ENCODE results near the gene LRIG1. TPM values are rescaled to one million over a fixed set of nuclear protein-coding genes. Genes with fewer than 3 reads are reported as not detected.
"Not testable (repeated sequence)": the region's sequence is repeated elsewhere in the genome, so short reads cannot be mapped to it uniquely, and the experiment has no call there.

The LRIG1 gene
- total RNA-seq, 1 donor from 2014 or later: 50.8 TPM

DNA sequence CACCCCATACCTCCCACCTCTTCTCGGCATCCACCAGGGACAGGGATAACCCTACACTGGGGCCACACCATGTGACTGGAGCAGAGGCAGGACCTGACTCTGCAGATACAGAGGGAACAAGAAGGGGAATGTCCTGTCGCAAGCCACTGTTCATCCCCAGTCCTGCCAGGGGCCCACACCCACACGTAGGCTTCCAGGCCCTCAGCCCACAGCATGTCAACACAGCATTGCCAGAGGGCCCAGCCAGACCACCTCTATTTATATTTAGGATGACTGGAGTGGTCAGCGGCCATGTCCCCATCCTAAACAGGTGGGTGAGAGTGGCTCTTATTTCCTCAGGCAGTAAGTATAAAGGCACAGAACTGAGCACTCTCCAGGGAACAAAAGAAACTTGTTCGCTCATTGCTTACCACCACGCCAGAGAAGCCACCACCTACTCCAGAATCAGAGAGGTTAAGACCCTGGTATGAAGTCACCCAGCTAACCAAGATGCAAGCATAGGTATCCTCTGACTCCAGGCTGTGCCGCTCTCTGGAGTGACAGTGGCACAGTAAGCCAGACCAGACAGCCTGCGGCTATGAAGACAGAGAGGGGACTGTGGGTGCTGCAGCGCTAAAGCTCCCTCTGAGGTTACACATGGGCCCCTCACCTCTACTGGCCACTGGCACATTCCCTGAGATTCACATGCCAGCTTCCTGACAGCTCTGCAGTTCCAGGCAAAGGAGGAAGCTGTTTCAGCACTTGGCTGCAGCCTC is 67.9 kb downstream of the LRIG1 start:
- peak; percentile 37 for DNase-seq (ENCODE audit: low spot score)

DNA sequence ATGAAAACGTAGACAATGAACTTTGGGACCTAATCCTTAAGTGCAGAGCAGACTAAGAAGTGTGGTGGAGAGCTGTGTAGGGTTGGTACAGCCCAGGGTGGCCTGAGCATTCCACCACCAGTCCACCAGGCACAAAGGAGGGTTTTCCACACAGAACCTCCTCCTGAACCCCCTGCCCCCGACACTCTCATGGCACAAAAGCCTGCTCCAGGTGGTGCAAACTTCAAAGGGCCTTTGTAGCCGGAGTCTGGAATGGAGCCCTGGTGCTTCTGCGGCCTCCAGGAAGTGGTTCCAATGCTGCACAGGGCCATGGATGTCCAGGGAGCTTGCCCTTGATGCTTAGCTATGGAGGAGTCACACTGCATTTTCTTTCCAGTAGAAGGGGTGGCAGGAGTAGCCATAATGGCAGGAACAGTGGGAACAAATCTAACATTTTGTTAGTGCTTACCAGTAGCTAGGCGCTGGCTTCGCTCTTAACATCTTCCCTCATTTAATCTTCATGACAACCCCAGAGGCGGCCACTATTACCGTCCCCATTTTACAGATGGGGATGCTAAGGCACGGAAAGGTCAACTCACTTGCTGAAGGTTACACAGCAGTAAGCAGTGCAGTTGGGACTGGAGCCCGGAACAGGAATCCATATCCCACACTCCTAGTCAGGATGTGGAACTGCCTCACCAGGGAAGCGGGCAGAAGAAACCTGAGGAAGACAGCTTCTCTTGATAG is 68.6 kb downstream of the LRIG1 start:
- intact Hi-C loops (cut with DNase I): loop anchor here (10.0 kb wide), 1 partner anchor 63 kb away; no protein-coding TSS in a partner anchor
- ATAC-seq: no peak
- no peak for DNase-seq (ENCODE audit: low spot score)

More for the DNA sequence above, 67.9 kb downstream of the LRIG1 start:
- no peak for ATAC-seq
- intact Hi-C loops (cut with DNase I): loop anchor here (10.0 kb wide), 1 partner anchor 62 kb away; no protein-coding TSS in a partner anchor

DNA sequence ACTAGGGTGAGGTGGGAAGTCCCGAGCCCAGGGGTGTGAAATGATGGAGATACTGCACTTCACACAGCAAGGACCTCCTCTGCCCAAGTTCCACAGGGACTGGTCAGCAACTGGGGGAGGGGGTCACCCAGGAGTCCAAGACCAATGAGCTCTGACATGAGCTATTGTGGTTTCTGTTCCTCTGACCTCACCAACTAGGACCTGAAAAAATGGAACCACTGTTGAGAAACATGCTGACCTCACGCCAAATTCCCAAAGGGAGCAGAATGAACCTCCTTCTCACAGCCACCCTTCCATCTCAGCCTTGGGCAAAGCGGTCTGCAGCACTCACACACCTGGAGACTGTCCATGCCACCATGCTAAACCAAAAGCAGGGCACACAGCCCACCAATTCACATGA is 69.3 kb downstream of the LRIG1 start:
- intact Hi-C loops (cut with DNase I): loop anchor here (10.0 kb wide), 1 partner anchor 63 kb away; no protein-coding TSS in a partner anchor
- DNase-seq (ENCODE audit: low spot score) (no peak), ATAC-seq (peak; percentile 32)

DNA sequence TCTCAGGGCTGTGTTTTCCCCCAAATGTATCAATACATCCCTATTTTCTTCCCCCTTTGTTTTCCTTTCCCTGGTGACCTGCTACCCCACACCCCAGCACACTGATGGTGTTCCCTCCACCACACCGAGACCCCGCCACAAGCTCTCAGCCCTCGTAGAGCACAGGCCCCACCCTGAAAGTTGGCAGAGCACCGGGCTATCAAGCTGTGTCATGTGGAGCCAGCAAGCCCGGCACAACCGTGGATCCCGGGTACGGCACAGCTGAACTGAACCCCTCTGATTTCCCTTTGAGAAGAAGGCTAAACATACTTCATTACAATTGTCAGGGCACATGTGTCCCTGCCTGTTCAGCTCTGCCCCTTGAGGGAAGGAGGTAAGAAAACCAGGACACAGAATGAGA is 69.9 kb downstream of the LRIG1 start:
- DNase-seq (ENCODE audit: low spot score) (no peak), ATAC-seq (no peak)
- intact Hi-C loops (cut with DNase I): loop anchor here (10.0 kb wide), 1 partner anchor 64 kb away; no protein-coding TSS in a partner anchor

DNA sequence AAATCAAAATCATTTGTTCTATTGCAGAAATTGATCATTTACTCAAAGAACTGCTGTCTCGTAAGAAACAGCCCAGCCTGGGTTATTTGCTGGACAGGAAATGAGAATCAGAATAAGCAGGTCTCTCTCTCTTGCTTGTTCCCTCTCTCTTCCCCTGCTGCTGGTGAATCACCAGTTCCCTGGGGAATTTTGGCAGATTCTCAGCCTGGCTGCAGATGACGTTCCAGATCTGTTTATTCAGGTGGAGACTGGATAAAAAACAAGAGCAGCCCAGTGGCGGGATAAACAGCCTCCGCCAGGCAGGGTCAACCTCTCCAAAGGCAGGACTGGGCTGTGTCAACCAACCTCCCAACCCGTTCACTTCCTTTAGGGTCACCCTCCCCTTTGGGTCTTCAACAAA is 72.1 kb downstream of the LRIG1 start:
- intact Hi-C loops (cut with DNase I): no loop called here
- peak; percentile 83 for DNase-seq (ENCODE audit: low spot score)
- peak; percentile 90 for ATAC-seq

DNA sequence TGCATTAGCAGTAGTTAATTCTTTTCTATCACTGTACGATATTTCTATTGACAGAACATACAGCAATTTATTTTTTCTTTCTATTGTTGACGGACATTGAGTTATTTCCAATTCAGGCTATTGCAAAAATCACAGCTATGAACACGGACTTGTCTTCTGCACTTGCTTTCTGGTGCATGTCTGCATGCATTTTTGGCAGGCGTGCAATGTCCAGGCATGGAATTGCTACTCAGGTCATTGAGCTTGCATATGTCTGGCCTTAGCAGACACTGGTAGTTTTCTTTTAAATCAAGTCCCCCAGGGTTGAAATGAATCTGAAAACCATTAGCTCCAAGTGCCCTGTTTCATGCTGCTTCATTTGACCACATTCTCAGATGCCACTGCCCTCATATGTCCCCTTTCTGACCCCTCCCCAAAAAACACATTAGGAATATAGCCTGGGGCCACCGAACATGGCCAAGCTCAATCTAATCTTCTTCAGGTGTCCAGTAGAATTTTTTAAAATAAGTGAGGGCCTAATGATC is 72.8 kb downstream of the LRIG1 start:
- no peak for ATAC-seq
- intact Hi-C loops (cut with DNase I): no loop called here
- no peak for DNase-seq (ENCODE audit: low spot score)

DNA sequence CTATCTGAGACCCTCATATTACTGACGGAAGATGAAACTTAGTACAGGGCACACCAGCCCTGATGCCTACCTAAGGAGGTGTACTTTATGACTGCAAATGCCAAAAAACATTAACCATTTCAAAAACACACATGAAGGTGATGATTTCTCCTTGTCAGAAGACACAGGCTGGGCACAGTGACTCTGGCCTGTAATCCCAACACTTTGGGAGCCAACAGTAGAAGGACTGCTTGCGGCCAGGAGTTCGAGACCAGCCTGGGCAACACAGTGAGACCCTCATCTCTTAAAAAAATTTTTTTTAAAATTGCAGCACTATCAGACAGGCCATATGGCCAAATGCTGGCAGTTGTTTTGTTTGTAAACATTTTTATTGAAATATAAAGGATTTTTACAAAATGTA is 73.5 kb downstream of the LRIG1 start:
- no peak for ATAC-seq
- no peak for DNase-seq (ENCODE audit: low spot score)
- intact Hi-C loops (cut with DNase I): no loop called here

DNA sequence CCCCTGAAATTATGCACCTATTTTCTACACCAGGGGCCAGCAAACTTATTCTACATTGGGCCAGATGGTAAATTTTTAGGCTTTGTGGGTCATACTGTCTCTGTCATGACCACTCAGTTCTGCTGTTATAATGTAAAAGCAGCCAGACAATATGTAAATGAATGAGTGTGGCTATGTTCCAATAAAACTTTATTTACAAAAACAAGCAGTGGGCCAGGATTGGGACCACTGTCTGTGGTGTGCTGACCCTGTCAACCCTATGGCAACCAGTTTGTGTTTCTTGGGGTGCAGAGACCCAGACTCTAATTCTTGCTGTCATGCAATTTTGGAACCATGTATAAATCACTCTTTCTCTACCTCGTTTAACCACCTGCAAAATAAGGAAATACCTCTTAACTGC is 74.7 kb downstream of the LRIG1 start:
- DNase-seq (ENCODE audit: low spot score) (no peak), ATAC-seq (no peak)

DNA sequence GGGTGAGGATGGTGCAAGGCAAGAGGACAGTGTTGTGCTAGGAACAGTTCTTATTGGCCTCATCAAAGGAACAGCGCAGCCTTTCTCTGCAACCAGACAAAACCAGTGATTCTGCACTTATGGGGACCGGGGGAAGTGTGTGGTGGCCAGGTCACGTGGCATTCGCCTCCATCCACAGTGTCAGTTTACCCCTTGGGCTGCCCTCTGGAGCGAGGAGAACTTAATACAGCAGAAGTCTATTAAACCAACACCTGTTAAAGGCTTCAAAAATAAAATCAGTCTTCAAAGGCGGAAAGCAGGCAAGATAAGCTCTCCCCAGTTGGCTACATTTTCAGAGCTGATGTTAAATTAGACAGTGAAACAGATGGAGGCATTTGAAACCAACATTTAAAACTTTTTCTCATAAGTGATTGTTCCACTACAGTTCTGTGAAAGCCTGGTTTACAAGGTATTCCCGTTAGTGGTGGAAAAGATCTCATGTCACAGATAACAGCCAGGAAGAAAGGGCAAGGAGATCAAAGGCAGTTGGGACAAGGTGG is 75.2 kb downstream of the LRIG1 start:
- intact Hi-C loops (cut with DNase I): no loop called here
- DNase-seq (ENCODE audit: low spot score): no peak
- ATAC-seq: no peak

More for the DNA sequence above, 74.7 kb downstream of the LRIG1 start:
- intact Hi-C loops (cut with DNase I): no loop called here

DNA sequence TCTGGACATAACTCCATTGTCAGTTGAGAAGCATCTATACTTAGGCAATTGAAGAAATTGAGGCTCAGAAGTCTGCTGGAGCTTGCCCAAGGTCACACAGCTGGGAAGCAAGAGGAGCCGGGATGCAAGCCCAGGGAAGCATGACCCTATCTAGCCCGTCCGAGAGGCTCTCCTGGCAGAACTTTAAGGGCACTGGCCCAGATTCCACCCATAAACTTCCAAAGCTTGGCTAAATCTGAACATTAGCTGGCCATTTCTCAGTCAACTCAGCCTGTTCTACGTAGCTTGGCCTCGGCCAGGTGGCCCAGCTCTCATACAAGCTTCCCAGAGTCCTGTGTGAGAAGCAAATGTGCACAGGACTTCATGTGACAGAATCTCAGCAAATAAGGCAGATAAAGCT is 75.8 kb downstream of the LRIG1 start:
- intact Hi-C loops (cut with DNase I): no loop called here
- DNase-seq (ENCODE audit: low spot score) (peak; percentile 77), ATAC-seq (peak; percentile 86)

DNA sequence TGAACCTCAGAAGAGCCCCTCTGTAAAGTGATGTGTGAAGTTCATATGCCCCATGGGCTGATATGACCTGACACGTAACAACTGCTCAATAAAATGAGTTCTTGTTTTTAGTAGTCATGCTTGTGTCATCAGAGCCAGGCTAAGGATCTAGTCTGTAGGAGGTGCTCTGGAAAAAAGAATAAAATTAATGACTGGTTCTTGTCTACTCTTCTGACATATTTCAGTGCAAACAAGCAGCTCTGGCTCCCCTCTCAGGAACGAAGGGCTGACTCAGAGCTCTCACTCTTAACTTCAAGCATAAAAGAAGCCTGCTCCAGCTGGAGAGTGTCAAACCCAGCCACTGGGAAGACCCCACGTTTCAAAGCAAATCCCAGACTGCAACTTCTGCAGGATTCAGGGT is 77.0 kb downstream of the LRIG1 start:
- ATAC-seq (no peak), DNase-seq (ENCODE audit: low spot score) (no peak)
- intact Hi-C loops (cut with DNase I): no loop called here

DNA sequence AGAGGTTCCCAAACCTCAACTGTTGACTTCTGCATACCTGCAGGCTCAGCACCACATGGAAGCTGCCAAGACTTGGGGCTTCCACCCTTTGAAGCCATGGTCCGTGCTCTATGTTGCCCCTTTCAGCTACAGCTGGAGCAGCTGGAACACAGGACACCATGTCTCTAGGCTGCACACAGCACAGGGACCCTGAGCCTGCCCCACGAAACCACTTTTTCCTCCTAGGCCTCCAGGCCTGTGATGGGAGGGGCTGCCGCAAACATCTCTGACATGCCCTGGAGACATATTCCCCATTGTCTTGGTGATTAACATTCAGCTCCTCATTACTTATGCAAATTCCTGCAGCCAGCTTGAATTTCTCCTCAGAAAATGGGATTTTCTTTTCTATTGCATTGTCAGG is 78.9 kb downstream of the LRIG1 start:
- ATAC-seq; DNase-seq (ENCODE audit: low spot score); intact Hi-C loops (cut with DNase I): not testable (repeated sequence)

DNA sequence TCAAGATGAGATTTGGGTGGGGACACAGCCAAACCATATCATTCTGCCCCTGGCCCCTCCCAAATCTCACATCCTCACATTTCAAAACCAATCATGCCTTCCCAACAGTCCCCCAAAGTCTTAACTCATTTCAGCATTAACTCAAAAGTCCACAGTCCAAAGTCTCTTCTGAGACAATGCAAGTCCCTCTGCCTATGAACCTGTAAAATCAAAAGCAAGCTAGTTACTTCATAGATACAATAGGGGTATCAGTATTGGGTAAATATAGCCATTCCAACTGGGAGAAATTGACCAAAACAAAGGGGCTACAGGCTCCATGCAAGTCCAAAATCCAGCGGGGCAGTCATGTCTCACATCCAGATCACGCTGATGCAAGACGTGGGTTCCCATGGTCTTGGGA is 79.7 kb downstream of the LRIG1 start:
- intact Hi-C loops (cut with DNase I); DNase-seq (ENCODE audit: low spot score); ATAC-seq: not testable (repeated sequence)

DNA sequence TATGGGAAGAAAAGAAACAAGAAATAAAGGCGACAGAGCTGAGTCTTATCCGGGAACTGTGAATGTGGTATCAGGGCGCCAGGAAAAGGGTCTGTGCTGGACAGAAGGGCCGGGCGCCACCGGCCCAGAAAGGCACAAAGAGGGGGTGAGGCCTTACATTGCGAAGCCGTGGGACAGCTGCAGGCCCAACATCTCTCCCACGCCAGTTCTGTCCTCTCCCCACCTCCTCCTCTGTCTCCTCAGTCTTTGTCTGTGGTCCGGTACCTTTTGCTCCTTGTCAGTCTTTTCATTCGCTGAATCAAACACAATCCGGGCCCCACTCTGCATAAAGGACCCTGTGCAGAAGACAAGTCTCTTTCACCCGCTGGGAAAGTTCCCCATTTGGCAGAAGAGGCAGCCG is 81.8 kb downstream of the LRIG1 start:
- intact Hi-C loops (cut with DNase I): no loop called here
- DNase-seq (ENCODE audit: low spot score) (no peak), ATAC-seq (no peak)

DNA sequence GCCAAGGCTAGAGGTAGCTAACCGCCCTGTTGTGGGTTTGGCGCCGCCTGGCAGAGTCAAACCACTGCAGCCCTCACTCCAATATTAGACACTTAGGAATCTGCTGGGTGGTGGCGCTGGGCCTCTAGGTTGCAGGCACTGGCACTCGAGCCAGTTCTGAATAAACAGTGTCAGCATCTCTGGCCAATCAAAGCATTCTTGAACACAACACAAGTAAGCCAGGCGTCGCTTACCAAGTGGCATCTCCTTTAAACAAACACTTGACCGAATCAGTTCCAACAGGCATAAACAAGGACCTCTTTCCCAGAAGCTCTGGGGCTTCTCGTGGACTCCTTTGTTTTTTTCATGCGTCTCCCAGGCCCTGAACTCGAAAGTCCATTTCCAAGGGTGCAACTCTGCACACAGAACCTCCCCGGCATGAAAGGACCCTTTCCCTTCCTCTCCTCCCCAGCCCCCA is 82.3 kb downstream of the LRIG1 start:
- DNase-seq (ENCODE audit: low spot score): no peak
- intact Hi-C loops (cut with DNase I): no loop called here
- ATAC-seq: peak; percentile 61

DNA sequence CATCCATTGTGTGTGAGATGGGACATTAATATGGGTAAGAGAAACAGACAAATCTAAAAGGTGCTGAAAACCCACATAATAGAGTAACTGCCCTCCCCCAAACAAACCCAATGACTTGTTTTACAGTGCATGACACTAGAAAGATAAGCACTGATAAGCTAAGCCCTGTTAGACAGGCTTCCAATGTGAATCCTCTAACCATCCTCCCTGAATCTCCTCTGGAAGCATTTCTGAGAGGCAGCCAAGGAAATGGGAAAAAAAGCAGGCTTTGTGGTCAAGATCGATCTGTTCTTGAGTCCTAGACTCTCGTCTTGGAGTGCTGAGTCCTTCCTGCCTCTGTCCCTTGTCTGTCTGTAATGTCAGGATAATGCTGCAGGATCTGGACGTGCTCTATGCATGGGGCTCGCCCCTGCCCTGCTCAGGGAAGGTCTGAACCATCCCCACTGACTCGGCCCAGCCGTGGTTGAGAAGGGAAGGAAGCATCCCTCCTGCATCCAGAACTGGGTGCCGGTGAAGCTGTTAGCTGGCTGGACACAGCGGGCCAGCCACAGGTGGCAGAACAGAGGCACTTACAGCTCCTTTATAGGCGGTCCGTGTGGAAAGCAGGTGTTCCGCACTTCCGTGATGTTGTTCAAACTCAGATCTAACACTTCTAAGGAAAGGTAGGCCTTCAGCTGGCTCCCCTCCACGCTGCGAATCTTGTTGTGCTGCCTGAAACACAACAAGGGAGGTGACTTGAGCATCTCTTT is 84.1 kb downstream of the LRIG1 start:
- DNase-seq (ENCODE audit: low spot score) (no peak), ATAC-seq (peak; percentile 38)
- intact Hi-C loops (cut with DNase I): no loop called here

DNA sequence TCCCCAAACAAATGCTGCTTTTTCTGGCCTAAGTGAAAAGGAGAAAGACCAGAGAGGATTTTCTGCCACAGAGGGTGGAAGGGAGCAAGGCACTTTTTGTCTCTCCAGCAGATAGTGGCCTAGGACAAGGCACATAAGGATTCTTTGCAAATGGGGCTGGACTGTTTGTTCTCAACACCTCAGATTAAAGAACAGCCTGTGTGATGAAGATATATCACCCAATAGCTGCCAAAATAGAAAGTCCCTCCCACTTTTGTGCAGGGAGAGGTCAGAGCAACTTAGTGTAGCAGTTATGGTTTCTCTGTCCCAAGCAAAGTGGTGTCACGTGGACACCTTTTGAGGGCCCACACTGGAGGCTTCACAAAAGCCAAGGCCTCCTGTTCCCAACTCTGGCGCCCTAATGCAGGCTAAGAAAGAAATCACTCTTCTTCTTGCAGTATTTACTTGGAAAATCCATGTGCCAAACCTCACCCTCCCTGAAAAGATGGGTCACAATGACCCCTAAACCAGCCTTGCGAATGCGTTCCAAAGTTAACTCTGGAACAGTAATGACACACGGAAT is 84.9 kb downstream of the LRIG1 start:
- DNase-seq (ENCODE audit: low spot score) (no peak), ATAC-seq (no peak)
- intact Hi-C loops (cut with DNase I): no loop called here

DNA sequence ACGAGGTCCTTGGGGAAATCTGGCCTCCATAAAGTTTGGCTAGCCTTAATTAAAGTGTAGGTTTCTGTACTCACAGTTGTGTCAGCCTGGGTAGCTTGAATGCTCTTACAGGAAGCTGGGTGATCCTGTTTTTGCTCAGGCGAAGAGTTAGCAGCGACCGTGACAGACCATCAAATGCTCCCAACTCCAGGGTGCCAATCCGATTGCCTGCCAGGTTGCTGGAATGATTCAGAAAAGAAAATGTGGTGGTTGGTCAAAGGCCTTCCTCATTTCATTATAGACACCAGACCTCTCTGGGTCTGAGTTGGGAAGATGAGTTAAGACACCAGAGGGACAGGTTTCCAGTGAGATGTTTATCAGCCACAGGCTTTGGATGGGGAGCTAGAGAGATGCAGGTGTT is 86.0 kb downstream of the LRIG1 start:
- DNase-seq (ENCODE audit: low spot score): no peak
- intact Hi-C loops (cut with DNase I): no loop called here

More for the DNA sequence above, 86.0 kb downstream of the LRIG1 start:
- ATAC-seq: no peak

Data from sciatic nerve (tissue), 2 donors.